Tibial nerve (tissue), 4 donors: ENCODE measurements around the gene TRAF5.

Experiments
- EP300 ChIP-seq, 2 donors: sonication (generic); formaldehyde crosslinking; IDR thresholded peaks; one replicate each; pipeline ENCODE4 v1.6.1; 2017; ENCODE audit warnings: antibody characterized with exemption in 2 of 2, mild to moderate bottlenecking in 1 of 2
- POLR2A ChIP-seq, 2 donors: fragments of 450-650 bp; IDR thresholded peaks; one replicate each; pipeline ENCODE4 v1.6.1; 2017; ENCODE audit warnings: antibody characterized with exemption in 2 of 2, mild to moderate bottlenecking in 2 of 2, moderate library complexity in 2 of 2
- TF ChIP-seq, protein P1 (sequence below), 5 experiments: fragments of 200-600 bp in 3 of 5; fragments of 450-650 bp in 2 of 5; sonication (generic) in 3 of 5; IDR thresholded peaks; one replicate each; pipeline ENCODE4 v1.5.1; 2016 to 2019; ENCODE audit warnings: antibody characterized with exemption in 5 of 5, mild to moderate bottlenecking in 3 of 5, moderate library complexity in 2 of 5

DNA sequence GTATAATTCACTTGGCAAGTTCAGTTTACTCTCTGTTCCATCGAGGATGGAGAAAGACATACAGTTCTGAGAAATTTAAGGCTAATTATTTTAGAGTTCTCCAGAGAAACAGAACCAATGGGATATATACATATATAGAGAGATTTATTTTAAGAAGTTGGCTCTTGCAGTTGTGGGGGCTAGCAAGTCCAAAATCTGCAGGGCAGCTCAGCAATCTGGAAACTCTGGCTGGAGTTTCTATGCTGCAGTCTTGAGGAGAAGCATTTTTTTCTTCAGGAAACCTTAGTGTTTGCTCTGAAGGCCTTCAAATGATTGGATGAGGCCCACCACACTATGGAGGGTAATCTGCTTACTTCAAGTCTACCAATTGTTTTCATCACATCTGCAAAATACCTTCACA, 34.6 kb downstream of the TRAF5 start:
- no peak for TF ChIP-seq POLR2A (IDR thresholded peaks at IDR 0.05)
- TF ChIP-seq, protein P1, sequence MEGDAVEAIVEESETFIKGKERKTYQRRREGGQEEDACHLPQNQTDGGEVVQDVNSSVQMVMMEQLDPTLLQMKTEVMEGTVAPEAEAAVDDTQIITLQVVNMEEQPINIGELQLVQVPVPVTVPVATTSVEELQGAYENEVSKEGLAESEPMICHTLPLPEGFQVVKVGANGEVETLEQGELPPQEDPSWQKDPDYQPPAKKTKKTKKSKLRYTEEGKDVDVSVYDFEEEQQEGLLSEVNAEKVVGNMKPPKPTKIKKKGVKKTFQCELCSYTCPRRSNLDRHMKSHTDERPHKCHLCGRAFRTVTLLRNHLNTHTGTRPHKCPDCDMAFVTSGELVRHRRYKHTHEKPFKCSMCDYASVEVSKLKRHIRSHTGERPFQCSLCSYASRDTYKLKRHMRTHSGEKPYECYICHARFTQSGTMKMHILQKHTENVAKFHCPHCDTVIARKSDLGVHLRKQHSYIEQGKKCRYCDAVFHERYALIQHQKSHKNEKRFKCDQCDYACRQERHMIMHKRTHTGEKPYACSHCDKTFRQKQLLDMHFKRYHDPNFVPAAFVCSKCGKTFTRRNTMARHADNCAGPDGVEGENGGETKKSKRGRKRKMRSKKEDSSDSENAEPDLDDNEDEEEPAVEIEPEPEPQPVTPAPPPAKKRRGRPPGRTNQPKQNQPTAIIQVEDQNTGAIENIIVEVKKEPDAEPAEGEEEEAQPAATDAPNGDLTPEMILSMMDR (IDR thresholded peaks at IDR 0.05) = no peak
- TF ChIP-seq EP300 (IDR thresholded peaks at IDR 0.05) = no peak
